A549 (cell line): ENCODE data around the gene HDC. TPM values are rescaled to one million over a fixed set of nuclear protein-coding genes. Genes with fewer than 3 reads are reported as not detected.

Experiments used
- ATAC-seq, 2 experiments: fragments of 200-7000 bp in 1 of 2; fragments of >200 bp in 1 of 2; cut with Nextera tagmentation in 1 of 2; cut with Tn5 transposase in 1 of 2; 3 replicates each; pipeline versions ENCODE4 v1.8.0 to v1.9.1; 2018 to 2020; ENCODE audit warnings: mild to moderate bottlenecking in 1 of 2, moderate library complexity in 1 of 2
- CTCF ChIA-PET: fragments of 300-600 bp; sonication (Branson Sonifier 250); formaldehyde crosslinking; extraction: SDS; loops from one replicate; lab custom pipeline; 2021; ENCODE audit warnings: antibody characterized with exemption, inconsistent platforms; lab: Yijun Ruan, JAX
- POLR2A ChIA-PET: fragments of 350-600 bp; formaldehyde crosslinking; extraction: SDS; loops from one replicate; lab custom pipeline; 2021; ENCODE audit warnings: antibody characterized with exemption, inconsistent platforms; lab: Yijun Ruan, JAX
- DNase-seq, 2 experiments: peaks; one replicate each; pipeline versions ENCODE4 v3.0.0 to v3.0.0-alpha.2; 2011 to 2016; ENCODE audit warnings: low read depth in 1 of 2, low spot score in 1 of 2
- FAIRE-seq: peaks from 2 replicates; lab custom pipeline; 2011; peaks lifted over from hg19 to GRCh38; lab: Jason Lieb, UNC
- H3K27ac ChIP-seq, 2 experiments: fragments of >200 bp; sonication (Bioruptor Twin); formaldehyde crosslinking; 3 replicates each; pipeline ENCODE4 v1.5.1; 2016 to 2017
- H3K4me1 ChIP-seq: fragments of >200 bp; sonication (Bioruptor Twin); formaldehyde crosslinking; 3 replicates; pipeline ENCODE4 v1.6.1; 2016
- H3K4me2 ChIP-seq: fragments of >200 bp; sonication (Bioruptor Twin); formaldehyde crosslinking; 3 replicates; pipeline ENCODE4 v1.6.1; 2016
- H3K4me3 ChIP-seq: fragments of >200 bp; sonication (Bioruptor Twin); formaldehyde crosslinking; 3 replicates; pipeline ENCODE4 v1.5.1; 2016
- H3K9me3 ChIP-seq: fragments of >200 bp; sonication (Bioruptor Twin); formaldehyde crosslinking; 3 replicates; pipeline ENCODE4 v1.6.1; 2016
- CHD4 ChIP-seq: fragments of 200-600 bp; sonication (generic); IDR thresholded peaks from 2 replicates; pipeline ENCODE4 v1.6.1; 2016; ENCODE audit warnings: antibody characterized with exemption, mild to moderate bottlenecking, borderline replicate concordance
- EHF ChIP-seq: fragments of 250-450 bp; sonication (Bioruptor Pico); IDR thresholded peaks from 2 replicates; pipeline ENCODE4 v1.5.0; 2020; ENCODE audit warnings: mild to moderate bottlenecking
- EHMT2 ChIP-seq: fragments of 200-600 bp; sonication (generic); IDR thresholded peaks from 2 replicates; pipeline ENCODE4 v1.6.1; 2016; ENCODE audit warnings: antibody characterized with exemption, low read depth, mild to moderate bottlenecking, moderate library complexity
- ELK1 ChIP-seq: fragments of 150-350 bp; IDR thresholded peaks from 2 replicates; pipeline ENCODE4 v1.6.1; 2014; ENCODE audit warnings: low read depth, mild to moderate bottlenecking, low read length
- ESRRA ChIP-seq: fragments of 150-350 bp; IDR thresholded peaks from 2 replicates; pipeline ENCODE4 v1.6.1; 2014; ENCODE audit warnings: mild to moderate bottlenecking, low read length, borderline replicate concordance
- FOSL2 ChIP-seq, 2 experiments: fragments of 450-650 bp in 1 of 2; fragments of >200 bp in 1 of 2; sonication (Bioruptor Twin) in 1 of 2; formaldehyde crosslinking; IDR thresholded peaks; 2 replicates each; pipeline versions ENCODE4 v1.5.0 to v1.6.1; 2016 to 2020; ENCODE audit warnings: mild to moderate bottlenecking in 1 of 2, moderate library complexity in 1 of 2
- HDAC2 ChIP-seq: fragments of 200-600 bp; sonication (generic); IDR thresholded peaks from 2 replicates; pipeline ENCODE4 v1.6.1; 2016
- HEYL ChIP-seq: fragments of 250-450 bp; sonication (Bioruptor Pico); IDR thresholded peaks from 2 replicates; pipeline ENCODE4 v1.8.0; 2021; ENCODE audit warnings: mild to moderate bottlenecking, moderate library complexity
- MAX ChIP-seq: IDR thresholded peaks from 2 replicates; pipeline ENCODE4 v1.6.1; 2012
- MYC ChIP-seq: IDR thresholded peaks from 2 replicates; pipeline ENCODE4 v1.6.1; 2012; ENCODE audit warnings: mild to moderate bottlenecking, inconsistent platforms, low read length, improper control_type of control experiment, borderline replicate concordance
- NPAS2 ChIP-seq: fragments of 250-450 bp; sonication (Bioruptor Pico); IDR thresholded peaks from 2 replicates; pipeline ENCODE4 v1.8.0; 2022; ENCODE audit warnings: mild to moderate bottlenecking, moderate library complexity, borderline replicate concordance
- NR3C1 ChIP-seq: fragments of >200 bp; sonication (Bioruptor Twin); formaldehyde crosslinking; IDR thresholded peaks from 3 replicates; pipeline ENCODE4 v1.6.1; 2017
- PHF8 ChIP-seq: fragments of 200-600 bp; sonication (generic); IDR thresholded peaks from 2 replicates; pipeline ENCODE4 v1.6.1; 2016; ENCODE audit warnings: low read depth, mild to moderate bottlenecking, antibody characterized with exemption, moderate library complexity, borderline replicate concordance
- RCOR1 ChIP-seq: fragments of 150-350 bp; IDR thresholded peaks from 2 replicates; pipeline ENCODE4 v1.6.1; 2014; ENCODE audit warnings: antibody characterized with exemption, low read length, low read depth
- RFX5 ChIP-seq: fragments of 450-650 bp; IDR thresholded peaks from 2 replicates; pipeline ENCODE4 v1.7.1; 2014; ENCODE audit warnings: antibody characterized with exemption, mild to moderate bottlenecking, moderate library complexity
- SMC3 ChIP-seq: fragments of >200 bp; sonication (Bioruptor Twin); formaldehyde crosslinking; IDR thresholded peaks from 3 replicates; pipeline ENCODE4 v1.6.1; 2018; ENCODE audit warnings: inconsistent platforms
- TFCP2L1 ChIP-seq: fragments of 250-450 bp; sonication (Bioruptor Pico); IDR thresholded peaks from 2 replicates; pipeline ENCODE4 v1.5.0; 2021; ENCODE audit warnings: mild to moderate bottlenecking
- TP53 ChIP-seq: fragments of 250-450 bp; sonication (Bioruptor Pico); IDR thresholded peaks from 2 replicates; pipeline ENCODE4 v1.5.0; 2021; ENCODE audit warnings: mild to moderate bottlenecking, moderate library complexity
- ZC3H11A ChIP-seq: fragments of 450-650 bp; IDR thresholded peaks from 2 replicates; pipeline ENCODE4 v1.6.1; 2014; ENCODE audit warnings: antibody characterized with exemption, mild to moderate bottlenecking
- ZFP36 ChIP-seq: fragments of 450-650 bp; IDR thresholded peaks from 2 replicates; pipeline ENCODE4 v1.6.1; 2014; ENCODE audit warnings: borderline replicate concordance; ENCODE audit not compliant: partially characterized antibody
- ZSCAN20 ChIP-seq: fragments of 250-450 bp; sonication (Bioruptor Pico); IDR thresholded peaks from 2 replicates; pipeline ENCODE4 v1.8.0; 2022; ENCODE audit warnings: mild to moderate bottlenecking, moderate library complexity
- WGBS: methylation state at CpG from one replicate; pipeline ENCODE4 v1.1.6; 2017; ENCODE audit errors: missing lambda C conversion rate; 5-methylcytosine and 5-hydroxymethylcytosine counted together
- polyA plus RNA-seq, 4 experiments: library from polyadenylated mRNA; depleted of rRNA in 3 of 4; stranded (reverse); fragments of >200 nt; fragmentation: RNase III in 1 of 4; extraction: RNeasy Plus Mini Kit Qiagen cat#74134 plus additional on column Dnase treatment in 1 of 4; gene quantifications; 2 replicates in 3 of 4; 3 replicates in 1 of 4; pipeline ENCODE4 v1.2.3, GENCODE V29; 2011 to 2017
- TF ChIP-seq, protein P1 (sequence below): fragments of 200-600 bp; sonication (generic); IDR thresholded peaks from 2 replicates; pipeline ENCODE4 v1.6.1; 2016; ENCODE audit warnings: antibody characterized with exemption, mild to moderate bottlenecking, moderate library complexity
- TF ChIP-seq, protein P2 (sequence below): fragments of >200 bp; sonication (Bioruptor Twin); formaldehyde crosslinking; IDR thresholded peaks from 2 replicates; pipeline ENCODE4 v1.6.1; 2016

HDC gene
- polyA plus RNA-seq, 2 of the 4 experiments (the other 2 are of a cell fraction): 0.09 to 0.13 TPM

DNA sequence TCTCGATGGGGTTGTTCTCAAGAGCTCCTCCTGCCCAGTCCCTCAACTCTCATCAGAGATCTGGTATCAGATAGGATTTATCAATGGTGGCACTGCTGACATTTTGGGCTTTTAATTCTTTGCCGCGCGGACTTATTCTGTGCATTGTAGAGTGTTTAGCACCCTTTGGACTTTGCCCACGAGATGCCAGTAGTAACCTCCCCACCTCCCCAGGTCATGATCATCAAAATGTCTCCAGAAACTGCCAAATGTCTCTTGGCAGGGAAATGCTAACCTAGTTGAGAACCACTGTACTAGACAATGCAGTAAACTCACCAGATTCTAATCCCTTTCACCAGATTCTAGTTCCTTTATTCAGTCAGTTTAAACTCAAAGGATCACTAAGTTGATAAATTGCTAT is 59.5 kb downstream of the HDC start:
- Histone ChIP-seq H3K4me3 (no peak overlapping the region), H3K9me3 (0 out of 3 replicates have a peak, but pooled peaks cover 3% of the 10 kb centered on the region), H3K27ac (no peak overlapping the region), H3K4me2 (no peak overlapping the region), H3K4me1 (peaks cover 9% of the 10 kb centered on the region)
- ChIA-PET CTCF (interaction anchor here (2.1 kb wide), 1 partner anchor 58 kb away, joined by 6 read pairs; no protein-coding TSS in a partner anchor), POLR2A (no interaction called here)
- ATAC-seq (no peak), FAIRE-seq (no peak), DNase-seq (no peak)
- WGBS: 73% methylated on average over 5 of the region's 5 CpGs
- no peak for TF ChIP-seq MAX
- no peak for TF ChIP-seq ESRRA
- no peak for TF ChIP-seq EHF (CRISPR knock-in tag)
- TF ChIP-seq ZFP36: no peak
- TF ChIP-seq PHF8: no peak
- no peak for TF ChIP-seq FOSL2 (IDR thresholded peaks at IDR 0.05)
- no peak for TF ChIP-seq FOSL2 (CRISPR knock-in tag; IDR thresholded peaks at IDR 0.05)
- no peak for TF ChIP-seq MYC
- no peak for TF ChIP-seq ZSCAN20 (CRISPR knock-in tag)
- TF ChIP-seq, protein P1, sequence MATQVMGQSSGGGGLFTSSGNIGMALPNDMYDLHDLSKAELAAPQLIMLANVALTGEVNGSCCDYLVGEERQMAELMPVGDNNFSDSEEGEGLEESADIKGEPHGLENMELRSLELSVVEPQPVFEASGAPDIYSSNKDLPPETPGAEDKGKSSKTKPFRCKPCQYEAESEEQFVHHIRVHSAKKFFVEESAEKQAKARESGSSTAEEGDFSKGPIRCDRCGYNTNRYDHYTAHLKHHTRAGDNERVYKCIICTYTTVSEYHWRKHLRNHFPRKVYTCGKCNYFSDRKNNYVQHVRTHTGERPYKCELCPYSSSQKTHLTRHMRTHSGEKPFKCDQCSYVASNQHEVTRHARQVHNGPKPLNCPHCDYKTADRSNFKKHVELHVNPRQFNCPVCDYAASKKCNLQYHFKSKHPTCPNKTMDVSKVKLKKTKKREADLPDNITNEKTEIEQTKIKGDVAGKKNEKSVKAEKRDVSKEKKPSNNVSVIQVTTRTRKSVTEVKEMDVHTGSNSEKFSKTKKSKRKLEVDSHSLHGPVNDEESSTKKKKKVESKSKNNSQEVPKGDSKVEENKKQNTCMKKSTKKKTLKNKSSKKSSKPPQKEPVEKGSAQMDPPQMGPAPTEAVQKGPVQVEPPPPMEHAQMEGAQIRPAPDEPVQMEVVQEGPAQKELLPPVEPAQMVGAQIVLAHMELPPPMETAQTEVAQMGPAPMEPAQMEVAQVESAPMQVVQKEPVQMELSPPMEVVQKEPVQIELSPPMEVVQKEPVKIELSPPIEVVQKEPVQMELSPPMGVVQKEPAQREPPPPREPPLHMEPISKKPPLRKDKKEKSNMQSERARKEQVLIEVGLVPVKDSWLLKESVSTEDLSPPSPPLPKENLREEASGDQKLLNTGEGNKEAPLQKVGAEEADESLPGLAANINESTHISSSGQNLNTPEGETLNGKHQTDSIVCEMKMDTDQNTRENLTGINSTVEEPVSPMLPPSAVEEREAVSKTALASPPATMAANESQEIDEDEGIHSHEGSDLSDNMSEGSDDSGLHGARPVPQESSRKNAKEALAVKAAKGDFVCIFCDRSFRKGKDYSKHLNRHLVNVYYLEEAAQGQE: no peak
- TF ChIP-seq NR3C1: no peak
- no peak for TF ChIP-seq RFX5
- TF ChIP-seq TFCP2L1: no peak
- TF ChIP-seq, protein P2, sequence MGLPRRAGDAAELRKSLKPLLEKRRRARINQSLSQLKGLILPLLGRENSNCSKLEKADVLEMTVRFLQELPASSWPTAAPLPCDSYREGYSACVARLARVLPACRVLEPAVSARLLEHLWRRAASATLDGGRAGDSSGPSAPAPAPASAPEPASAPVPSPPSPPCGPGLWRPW: no peak

DNA sequence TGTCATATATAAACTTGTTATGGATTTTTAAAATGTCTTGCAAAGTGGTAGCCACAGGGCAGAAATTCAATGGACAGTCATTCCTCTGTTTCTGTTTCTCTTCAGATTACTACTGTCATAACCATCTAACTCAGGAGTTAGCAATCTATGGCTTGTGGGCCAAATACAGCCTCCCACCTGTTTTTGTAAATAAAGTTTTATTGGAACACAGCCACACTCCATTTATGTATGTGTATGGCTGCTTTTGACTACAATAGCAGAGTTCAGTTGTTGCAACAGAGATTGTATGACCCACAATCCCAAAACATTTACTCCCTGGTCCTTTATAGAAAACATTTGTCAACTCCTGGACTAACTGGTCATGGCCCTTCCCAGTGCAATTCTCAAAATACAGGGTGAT is 63.5 kb downstream of the HDC start:
- DNase-seq (no peak), ATAC-seq (no peak), FAIRE-seq (no peak)
- TF ChIP-seq ELK1: no peak
- no peak for TF ChIP-seq TFCP2L1
- no peak for TF ChIP-seq HDAC2
- no peak for TF ChIP-seq ZFP36
- no peak for TF ChIP-seq CHD4
- no peak for TF ChIP-seq SMC3
- TF ChIP-seq FOSL2 (IDR thresholded peaks at IDR 0.05): no peak
- TF ChIP-seq FOSL2 (CRISPR knock-in tag; IDR thresholded peaks at IDR 0.05): no peak
- TF ChIP-seq EHMT2: no peak
- no peak for TF ChIP-seq NPAS2 (CRISPR knock-in tag)
- no peak for TF ChIP-seq RCOR1
- no peak for TF ChIP-seq EHF (CRISPR knock-in tag)
- no peak for TF ChIP-seq HEYL (CRISPR knock-in tag)
- TF ChIP-seq PHF8: no peak
- TF ChIP-seq ZC3H11A: no peak
- TF ChIP-seq TP53: no peak
- TF ChIP-seq, protein P1: no peak
- TF ChIP-seq MAX: no peak
- Histone ChIP-seq H3K4me3 (no peak overlapping the region), H3K9me3 (no peaks in the 10 kb centered on the region), H3K4me1 (no peaks in the 10 kb centered on the region), H3K4me2 (no peak overlapping the region), H3K27ac (no peak overlapping the region)
- ChIA-PET POLR2A (no interaction called here), CTCF (interaction anchor here (1.0 to 1.2 kb wide), 2 partner anchors 21 to 54 kb away, joined by 3 to 4 read pairs; no protein-coding TSS in a partner anchor)
